Measurements from ENCODE around the gene MATR3.
A peak's percentile ranks its signal among the peaks of the same experiment; 100 is the strongest.
"Not testable (repeated sequence)": the region's sequence is repeated elsewhere in the genome, so short reads cannot be mapped to it uniquely, and the experiment has no call there.

MATR3 gene

DNA sequence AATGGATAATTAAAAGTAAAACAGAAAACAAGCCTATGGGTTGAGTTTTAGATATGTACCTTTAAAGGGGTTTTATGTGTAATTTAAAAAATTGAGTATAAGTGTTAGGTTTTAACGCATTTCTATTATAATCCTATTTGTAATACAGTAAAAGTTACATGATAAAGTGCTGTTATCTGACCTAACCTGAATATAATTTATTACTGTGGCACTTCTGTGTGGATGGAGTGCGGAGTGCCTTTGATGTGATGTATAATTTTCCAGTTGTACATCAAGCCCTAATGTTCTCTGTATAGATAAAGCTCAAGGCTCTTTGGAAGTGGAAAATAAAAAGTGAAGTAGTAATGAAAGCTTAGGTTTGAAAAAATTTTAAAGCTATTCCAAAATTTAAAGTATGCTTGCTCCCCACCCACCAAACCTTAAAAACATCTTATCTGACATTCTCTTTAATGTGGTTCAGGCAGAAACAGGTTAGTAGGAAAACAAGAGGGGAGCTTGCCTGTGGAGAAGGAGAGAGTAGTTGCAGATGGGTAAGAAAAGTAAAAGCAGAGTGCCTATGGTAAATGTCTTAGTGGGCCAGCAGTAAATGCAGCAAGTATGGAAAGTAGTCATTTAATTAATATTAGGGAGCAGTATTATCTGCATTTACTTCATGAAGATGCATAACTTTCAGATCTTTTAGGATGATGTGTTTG, 4.0 kb downstream of the MATR3 start:
- DNase-seq: no peak

GRCh38 chr5:139298242-139298641, 4.7 kb downstream of the MATR3 start:
- DNase-seq: no peak

DNA sequence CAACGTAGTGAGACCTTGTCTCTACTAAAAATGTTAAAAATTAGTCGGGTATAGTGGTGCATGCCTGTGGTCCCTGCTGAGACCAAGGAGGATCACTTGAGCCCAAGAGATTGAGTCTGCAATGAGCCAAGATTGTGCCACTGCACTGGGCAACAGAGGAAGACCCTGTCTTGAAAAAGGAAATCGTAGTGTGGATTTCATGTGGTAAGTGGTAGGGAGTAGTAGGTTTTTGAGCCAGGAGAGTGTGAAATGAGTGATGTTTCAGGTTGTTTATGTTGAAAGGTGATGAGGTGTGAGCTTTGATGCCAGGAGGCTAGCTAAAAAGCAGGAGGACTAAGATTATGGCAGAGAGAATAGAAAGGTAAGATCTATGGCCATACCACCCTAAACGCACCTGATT, 5.9 kb downstream of the MATR3 start:
- DNase-seq: no peak

- no peak for DNase-seq
Observed at GRCh38 chr5:139301808-139302499, 8.4 kb downstream of the MATR3 start.

DNA sequence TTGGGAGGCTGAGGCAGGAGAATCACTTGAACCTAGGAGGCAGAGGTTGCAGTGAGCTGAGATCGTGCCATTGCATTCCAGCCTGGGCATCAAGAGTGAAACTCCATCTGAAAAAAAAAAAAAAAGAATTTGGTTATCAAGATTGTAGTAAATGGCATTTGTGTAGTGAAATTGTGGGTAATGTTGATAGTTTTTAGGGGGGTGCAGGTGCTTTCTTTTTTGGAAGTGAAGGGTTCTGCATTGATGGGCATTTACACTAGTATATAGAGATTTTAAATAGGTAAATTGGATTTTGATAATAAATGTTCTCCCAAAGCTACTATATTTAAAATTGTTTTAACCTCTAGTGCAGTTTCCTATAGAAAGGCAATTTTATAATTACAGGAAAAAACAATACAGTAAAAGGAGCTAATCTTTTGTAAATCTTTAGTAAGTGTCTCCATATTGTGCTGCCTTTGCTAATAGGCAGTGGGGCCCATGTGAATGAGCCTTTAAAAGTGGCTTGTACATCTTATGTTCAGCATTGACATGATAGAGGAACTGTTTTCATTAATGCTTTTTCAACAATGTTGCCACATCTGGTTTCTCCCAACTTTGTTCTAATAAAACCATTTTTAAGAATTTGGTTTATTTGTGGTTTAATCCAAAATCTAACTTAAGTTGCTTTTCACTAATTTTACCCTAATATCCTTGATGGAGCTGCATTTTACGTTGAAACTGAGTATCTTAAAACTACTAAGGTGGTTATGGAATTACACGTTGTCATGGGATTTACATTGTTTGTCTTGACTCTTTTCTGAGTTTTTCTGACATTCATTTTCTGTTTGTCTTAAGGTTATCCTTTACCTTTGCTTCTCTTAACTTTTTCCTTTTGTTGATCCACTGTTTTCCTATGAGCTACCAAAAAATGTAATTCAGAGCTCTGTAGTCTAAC, 11.1 kb downstream of the MATR3 start:
- DNase-seq: no peak

- DNase-seq: no peak
Observed at GRCh38 chr5:139306197-139306596, 12.7 kb downstream of the MATR3 start.

- no peak for DNase-seq
Observed at GRCh38 chr5:139306628-139307379, 13.3 kb downstream of the MATR3 start.

GRCh38 chr5:139308797-139309196, 15.3 kb downstream of the MATR3 start:
- no peak for DNase-seq

- not testable (repeated sequence) for DNase-seq
Observed at GRCh38 chr5:139310715-139311186, 17.2 kb downstream of the MATR3 start.

DNA sequence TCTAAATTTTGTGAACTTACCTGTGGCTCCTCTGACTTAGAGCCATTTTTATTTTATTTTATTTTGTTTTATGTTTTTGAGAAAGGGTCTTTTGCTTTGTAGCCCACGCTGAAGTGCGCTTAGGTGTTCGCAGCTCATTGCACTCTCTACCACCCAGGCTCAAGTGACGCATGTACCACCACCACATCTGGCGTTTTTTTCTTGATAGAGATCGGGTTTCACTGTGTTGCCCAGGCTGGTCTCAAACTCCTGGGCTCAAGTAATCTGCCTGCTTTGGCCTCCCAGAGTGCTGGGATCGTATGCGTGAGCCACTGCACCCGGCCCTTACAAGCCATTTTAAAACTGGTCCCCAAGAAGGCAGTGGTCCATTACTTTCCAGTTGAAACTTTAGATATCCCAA, 18.5 kb downstream of the MATR3 start:
- DNase-seq: no peak

DNA sequence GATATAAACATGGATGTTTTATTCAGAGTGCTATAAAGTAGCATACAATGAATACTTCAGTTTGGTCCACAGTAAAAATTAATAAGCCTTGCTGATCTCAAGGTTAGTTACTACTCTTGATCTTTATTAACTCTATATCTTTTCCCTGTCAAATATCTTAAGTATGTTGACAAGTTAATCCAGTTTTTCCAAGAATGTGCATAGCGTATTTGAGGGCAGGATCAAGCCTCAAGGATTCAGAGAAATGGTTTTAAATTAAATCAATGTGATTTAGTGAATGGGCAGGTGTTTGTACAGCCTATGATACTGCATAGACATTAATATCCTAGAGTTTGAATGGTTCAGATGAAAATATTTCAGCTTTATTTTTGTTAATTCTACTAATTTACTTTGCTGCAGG, 20.7 kb downstream of the MATR3 start:
- no peak for DNase-seq

- no peak for DNase-seq
Observed at GRCh38 chr5:139315056-139315615, 21.6 kb downstream of the MATR3 start.

- peak; percentile 12 for DNase-seq
Observed at GRCh38 chr5:139335811-139336210, 42.3 kb downstream of the MATR3 start.

- no peak for DNase-seq
Observed at GRCh38 chr5:139340051-139340450, 46.5 kb downstream of the MATR3 start.

DNA sequence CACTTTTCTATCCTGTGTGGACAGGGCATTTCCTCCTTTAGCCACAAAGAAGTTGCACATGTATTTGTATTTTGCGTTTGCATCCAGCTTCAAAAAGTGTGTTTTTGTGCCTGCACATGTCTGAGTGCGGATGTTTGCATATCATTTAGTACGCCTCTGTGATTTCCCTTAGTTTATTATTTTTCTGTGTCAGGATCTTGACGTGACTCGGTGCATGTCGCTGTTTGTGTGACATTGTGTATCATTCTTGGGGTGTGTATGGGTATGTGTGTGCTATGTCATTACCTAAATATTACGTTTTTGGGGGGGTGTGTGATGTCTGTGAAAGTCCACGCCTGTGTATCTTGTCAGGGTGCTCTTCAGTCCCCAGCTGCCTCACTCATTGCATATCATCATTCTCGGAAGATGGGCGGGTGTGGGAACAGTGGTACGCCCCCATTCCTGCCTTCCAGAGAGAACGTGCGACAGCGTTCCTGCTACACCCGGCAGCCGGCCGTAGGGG, 47.7 kb downstream of the MATR3 start:
- DNase-seq: no peak

GRCh38 chr5:139341689-139342422, 48.3 kb downstream of the MATR3 start, which contains the start of gene PAIP2:
PAIP2 (plus strand) TSS chr5:139341854; CDS start chr5:139363785, 21,931 bp downstream.
- DNase-seq: peak; percentile 99

GRCh38 chr5:139342423-139342723, 48.8 kb downstream of the MATR3 start:
- DNase-seq: peak; percentile 86

DNA sequence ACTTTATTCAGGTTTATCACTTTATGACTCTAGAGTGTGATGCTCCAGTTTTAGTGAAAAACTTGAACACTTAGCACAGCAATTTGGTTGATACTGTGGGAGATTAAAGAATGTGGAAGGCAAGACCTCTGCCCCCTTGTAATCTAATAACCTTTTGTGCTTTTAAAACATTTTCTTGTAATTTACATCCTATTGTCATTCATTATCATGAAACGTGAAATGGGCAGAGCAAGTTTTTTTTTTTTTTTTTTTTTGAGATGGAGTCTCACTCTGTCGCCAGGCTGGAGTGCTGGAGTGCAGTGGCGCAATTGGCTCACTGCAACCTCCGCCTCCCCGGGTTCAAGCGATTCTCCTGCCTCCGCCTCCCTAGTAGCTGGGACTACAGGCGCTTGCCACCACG, 49.9 kb downstream of the MATR3 start:
- DNase-seq: no peak

DNA sequence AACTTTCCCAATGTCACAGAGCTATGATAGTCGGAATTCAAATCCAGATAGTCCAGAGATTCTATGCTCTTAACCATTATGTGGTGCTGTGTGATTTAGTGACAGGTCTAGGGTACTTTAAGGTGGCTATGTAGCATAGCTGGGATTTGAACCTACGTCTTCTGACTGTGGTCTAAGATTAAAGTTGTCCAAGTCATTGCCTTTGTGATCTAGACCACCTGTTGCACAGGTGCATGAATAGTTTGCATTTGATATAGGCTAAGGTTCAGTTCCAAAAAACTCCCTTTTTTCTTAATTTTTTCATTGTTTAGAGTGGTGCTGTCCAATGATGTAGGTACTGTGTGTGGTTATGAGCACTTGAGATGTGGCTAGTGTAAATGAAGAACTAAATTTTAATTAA, 50.6 kb downstream of the MATR3 start:
- no peak for DNase-seq

GRCh38 chr5:139345442-139345841, 51.9 kb downstream of the MATR3 start:
- DNase-seq: not testable (repeated sequence)

- DNase-seq: not testable (repeated sequence)
Observed at GRCh38 chr5:139347863-139348262, 54.3 kb downstream of the MATR3 start.

Data from CD4-positive, alpha-beta T cell treated with Interleukin-6 for 4 hours (primary cell).